WTC11 (cell line): ENCODE data around the gene CMTM7.

ENCODE experiments used
- CTCF ChIP-seq: fragments of 200-600 bp; IDR thresholded peaks from 2 replicates; pipeline ENCODE4 v1.8.0; 2022; ENCODE audit warnings: antibody characterized with exemption
- E2F1 ChIP-seq: sonication (generic); formaldehyde crosslinking; IDR thresholded peaks from 2 replicates; pipeline ENCODE4 v1.8.0; 2022; ENCODE audit warnings: mild to moderate bottlenecking, missing genetic modification reagents
- ELF4 ChIP-seq: sonication (generic); formaldehyde crosslinking; IDR thresholded peaks from 2 replicates; pipeline ENCODE4 v1.8.1; 2022; ENCODE audit warnings: low read depth, mild to moderate bottlenecking, moderate library complexity, missing genetic modification reagents
- MAX ChIP-seq: sonication (generic); formaldehyde crosslinking; IDR thresholded peaks from 2 replicates; pipeline ENCODE4 v1.8.0; 2022; ENCODE audit warnings: mild to moderate bottlenecking, missing genetic modification reagents
- NR1H2 ChIP-seq: sonication (generic); formaldehyde crosslinking; IDR thresholded peaks from 2 replicates; pipeline ENCODE4 v1.9.0; 2021; ENCODE audit warnings: mild to moderate bottlenecking, moderate library complexity, missing genetic modification reagents
- TEAD4 ChIP-seq: sonication (generic); formaldehyde crosslinking; IDR thresholded peaks from 2 replicates; pipeline ENCODE4 v1.8.0; 2022; ENCODE audit warnings: mild to moderate bottlenecking, missing genetic modification reagents
- ZNF263 ChIP-seq: sonication (generic); formaldehyde crosslinking; IDR thresholded peaks from 2 replicates; pipeline ENCODE4 v1.8.1; 2022; ENCODE audit warnings: low read depth, mild to moderate bottlenecking, moderate library complexity, missing genetic modification reagents

GRCh38 chr3:32447865-32448400 lies 56.3 kb downstream of the CMTM7 start:
- TF ChIP-seq CTCF (no peak), MAX (CRISPR knock-in tag) (no peak), E2F1 (CRISPR knock-in tag) (no peak), ELF4 (CRISPR knock-in tag) (no peak), ZNF263 (CRISPR knock-in tag) (no peak), NR1H2 (CRISPR knock-in tag) (no peak), TEAD4 (no peak)
